CD4-positive, alpha-beta T cell treated with Interleukin-6 at 100 ng/mL for 8 hours (primary cell): ENCODE data around the gene SLC26A11.
"Not testable (repeated sequence)": the region's sequence is repeated elsewhere in the genome, so short reads cannot be mapped to it uniquely, and the experiment has no call there.

ENCODE experiments used
- DNase-seq: peaks from one replicate; pipeline ENCODE4 v3.0.0-alpha.2; 2020; ENCODE audit warnings: mixed read lengths, low spot score

SLC26A11 gene

DNA sequence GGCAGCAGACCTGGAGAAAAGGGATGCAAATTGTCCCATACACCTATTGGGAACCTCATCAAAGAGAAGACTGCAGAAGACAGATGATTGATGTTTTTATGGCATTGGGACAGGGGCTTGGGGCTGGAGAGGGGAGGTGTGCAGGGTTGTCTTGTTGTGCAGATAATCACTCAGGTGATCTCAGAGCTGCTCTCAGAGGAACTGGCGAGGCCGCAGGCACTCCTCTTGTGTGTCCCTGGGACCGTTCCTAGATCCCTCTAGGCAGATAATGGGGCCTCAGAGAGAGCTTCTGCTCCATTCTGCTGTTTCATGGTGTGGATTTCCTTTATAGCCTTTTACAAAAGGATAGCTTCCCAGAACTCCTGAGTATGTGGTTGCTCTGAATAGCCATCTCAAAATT is 42.1 kb downstream of the SLC26A11 start:
- DNase-seq, result no peak

DNA sequence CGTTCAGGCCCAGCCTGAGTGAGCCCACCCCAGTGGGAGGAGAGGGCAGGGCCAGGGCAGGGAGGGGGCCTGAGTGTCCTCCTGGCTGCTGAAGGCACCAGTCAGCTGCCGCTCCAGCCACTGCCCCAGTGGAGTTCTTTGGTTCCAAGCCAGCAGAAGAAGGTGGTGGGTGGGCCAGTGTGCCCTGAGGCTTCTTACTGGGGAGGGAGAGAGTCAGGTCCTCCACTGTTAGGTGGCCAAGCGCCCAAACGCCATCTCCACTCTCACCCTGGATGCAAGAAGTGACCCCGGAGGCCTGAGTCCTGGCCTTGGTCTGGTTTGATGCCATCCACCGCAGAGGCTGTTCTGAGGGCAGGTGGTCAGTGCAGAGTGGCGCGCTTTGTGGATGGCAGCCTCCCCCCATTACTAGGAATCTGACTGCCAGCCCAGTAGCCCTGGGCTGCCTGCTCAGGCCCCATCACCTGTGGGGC is 42.6 kb downstream of the SLC26A11 start:
- no peak for DNase-seq

DNA sequence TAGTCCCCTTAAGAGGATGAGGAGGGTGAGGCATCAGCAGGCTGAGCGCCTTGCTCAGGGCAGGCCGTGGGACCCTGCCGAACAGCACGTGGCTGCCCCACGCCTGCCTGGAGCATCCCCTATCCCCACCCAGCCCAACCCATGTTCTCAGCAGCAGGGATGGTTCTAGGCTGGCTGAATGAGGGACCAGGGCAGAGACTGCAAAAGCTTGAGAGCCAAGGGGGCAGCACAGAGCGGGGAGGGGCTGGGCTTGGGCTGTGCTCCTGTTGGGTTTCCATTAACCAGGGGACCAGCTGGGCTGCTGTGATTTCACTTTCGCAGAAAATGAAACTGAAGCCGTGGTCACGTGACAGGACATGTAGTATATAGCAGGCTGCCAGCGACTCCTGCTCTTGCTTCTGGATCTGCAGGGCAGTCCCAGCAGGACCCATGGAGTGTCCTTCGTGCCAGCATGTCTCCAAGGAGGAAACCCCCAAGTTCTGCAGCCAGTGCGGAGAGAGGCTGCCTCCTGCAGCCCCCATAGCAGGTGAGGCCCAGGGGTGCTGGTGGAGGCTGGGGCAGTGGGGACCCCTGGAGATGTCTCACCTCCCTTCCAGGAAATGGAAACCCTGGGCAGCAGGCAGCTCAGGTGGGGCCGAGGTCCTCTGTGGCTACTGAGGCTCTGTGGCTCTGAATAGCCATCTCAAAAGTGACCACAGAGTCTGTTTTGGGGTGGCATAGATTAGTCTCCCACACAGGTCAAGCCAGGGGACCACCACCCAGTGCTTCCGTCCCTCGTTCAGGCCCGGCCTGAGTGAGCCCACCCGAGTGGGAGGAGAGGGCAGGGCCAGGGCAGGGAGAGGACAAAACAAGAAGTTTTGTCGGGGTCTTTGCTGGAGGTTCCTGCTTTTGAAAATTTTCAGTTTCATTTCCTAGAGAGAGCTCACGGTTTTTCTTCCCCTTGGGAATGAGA is 43.3 kb downstream of the SLC26A11 start:
- DNase-seq, result peak; percentile 86

DNA sequence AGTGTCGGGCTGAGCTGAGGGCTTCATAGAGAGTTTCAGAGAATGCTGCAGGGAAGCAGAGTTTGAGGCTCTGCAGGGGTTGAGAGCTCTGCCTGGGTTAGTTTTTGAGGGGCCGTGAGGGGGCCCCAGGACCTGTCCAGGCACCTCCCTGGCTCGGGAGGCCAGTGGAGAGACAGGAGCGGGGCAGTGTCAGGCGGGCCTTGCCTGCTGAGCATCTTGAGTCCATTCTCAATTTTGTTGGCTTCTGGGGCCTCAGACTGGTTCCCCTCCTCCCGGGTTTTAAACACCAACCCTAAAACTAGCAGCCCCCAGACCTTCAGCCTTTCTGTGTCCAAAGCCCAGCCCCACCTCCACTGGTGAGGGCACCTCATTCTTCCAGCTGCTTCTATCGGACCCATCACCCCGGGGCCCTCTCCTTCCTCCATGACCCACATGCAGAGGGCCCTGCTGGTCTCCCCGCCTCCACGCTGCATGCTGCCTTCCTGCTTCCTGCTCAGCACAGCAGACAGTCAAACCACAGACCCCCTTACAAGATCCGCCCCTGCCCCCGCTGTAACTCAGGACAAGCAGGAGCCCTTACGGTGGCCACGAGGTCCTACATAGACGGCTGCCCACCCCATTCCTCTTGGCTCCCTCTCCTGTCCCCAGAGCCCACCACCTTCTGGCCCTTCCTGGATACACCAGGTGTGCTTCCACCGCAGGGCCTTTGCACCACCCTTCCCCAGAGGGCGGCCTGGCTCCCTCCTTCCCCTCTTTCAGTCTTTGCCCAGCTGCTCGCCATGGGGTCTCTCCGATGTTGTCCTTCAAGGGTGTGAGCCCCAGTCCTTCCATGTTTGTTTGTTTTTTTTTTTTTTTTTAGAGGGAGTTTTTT is 44.2 kb downstream of the SLC26A11 start:
- DNase-seq, result peak; percentile 69

DNA sequence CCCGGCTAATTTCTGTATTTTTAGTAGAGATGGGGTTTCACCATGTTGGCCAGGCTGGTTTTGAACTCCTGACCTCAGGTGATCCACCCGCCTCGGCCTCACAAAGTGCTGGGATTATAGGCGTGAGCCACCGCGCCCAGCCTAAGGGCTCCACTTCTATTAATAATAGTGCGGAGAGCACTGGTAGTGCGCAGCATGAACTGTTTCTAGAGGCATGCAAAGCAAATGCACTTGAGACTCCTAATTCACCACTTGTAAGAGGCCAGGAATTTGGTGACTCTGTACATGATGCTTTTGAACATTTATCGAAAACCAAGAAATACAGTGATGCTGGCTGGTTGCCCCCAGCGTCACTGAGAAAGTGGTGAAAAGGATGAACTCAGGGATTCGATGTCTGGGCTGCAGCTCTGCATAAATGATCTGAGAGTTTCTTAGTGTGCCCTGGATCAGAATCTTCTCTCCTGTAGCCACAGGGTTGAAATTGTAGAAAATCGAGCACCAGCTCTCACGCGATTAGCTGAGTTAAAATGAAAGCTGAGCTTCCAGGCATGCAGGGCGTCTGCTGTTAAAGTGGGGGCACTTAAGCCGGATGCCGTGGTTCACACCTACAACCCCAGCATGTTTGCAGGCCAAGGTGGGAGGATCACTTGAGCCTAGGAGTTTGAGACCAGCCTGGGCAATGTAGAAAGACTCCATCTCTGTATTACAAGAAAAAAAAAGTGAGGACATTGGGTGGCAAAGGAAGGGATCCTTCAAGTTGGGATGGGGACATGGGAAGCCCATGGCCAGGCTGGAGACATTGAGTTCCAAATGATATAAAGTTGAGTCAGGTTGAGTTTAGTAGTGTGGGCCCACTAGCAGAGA is 45.2 kb downstream of the SLC26A11 start:
- peak; percentile 74 for DNase-seq

- no peak for DNase-seq
These were observed 47.2 kb downstream of the SLC26A11 start for GRCh38 chr17:80267391-80267790.

DNA sequence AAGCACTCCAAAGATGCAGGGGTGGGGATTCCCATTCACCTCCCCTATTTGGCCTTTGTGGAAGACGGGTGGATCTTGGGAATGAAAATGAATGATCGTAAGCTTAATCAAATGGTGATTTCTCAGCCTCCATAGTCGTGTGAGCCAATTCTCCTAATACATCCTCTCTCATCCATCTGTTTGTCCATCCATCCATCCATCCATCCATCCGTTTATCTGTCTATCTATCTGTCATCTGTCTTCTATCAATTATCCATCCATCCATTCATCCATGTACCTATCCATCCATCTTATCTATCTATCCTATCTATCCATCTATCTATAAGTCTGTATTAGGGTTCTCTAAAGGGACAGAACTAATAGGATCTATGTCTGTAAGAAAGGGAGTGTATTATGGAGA is 48.2 kb downstream of the SLC26A11 start:
- DNase-seq, result no peak

- no peak for DNase-seq
These were observed 49.2 kb downstream of the SLC26A11 start for GRCh38 chr17:80269405-80269807.

DNA sequence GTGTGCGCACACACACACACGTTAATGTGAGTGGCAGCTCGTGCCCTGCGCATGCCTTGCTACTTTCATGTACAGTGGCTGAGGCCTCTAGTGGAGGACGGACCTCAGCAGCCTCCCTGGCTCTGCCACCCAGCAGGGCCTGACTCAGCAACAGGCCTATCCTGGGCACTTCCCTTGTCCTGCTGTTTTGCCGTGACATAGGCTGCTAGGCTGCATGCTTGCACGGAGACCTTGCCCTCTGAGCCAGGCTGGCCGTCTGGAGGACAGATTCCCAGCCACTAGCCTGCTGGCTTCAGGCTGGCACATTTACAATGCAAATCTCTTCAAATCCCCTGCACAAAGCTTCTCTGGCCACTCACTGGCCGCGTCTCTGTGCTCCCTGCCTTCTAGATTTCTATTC is 49.9 kb downstream of the SLC26A11 start:
- DNase-seq, result no peak

DNA sequence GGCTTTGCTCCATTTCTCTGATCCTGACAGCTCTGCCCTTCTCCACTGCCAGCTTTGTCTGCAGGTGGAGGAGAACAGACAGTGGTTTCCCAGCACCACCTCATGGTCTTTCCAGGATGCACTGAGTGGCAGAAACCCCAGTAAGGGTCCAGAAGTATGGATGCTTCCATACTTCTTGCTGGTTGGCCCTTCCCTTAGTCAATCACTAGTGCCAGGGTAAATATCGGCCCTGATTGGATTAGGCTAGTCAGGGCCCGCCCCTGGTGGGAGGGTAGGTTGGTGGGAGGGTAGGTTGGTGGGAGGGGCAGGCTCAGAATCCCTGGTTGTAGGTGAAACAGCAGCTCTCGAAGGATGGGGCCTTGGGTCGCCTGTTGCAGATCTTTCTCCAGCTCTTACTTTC is 50.6 kb downstream of the SLC26A11 start:
- DNase-seq, result peak; percentile 22

GRCh38 chr17:80272366-80272765 is 52.1 kb downstream of the SLC26A11 start:
- no peak for DNase-seq

DNA sequence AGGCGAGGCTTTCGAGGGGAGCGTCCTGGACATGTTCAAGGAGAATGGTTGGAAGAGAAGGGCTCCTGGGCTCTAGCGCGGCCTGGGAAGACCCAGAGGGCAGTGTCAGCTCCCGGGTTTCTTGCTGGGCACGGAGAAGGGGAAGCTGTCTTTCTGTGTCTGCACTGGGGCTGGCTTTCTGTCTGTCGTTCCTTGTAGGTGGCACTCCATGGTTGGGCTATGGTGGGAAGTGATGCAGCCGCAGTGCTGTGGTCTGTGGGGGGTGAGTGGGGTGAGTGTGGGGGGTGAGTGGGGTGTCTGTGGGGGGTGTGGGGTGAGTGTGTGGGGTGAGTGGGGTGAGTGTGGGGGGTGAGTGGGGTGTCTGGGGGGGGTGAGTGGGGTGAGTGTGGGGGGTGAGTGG is 54.1 kb downstream of the SLC26A11 start:
- DNase-seq, result no peak

GRCh38 chr17:80274871-80275449 is 54.7 kb downstream of the SLC26A11 start:
- DNase-seq, result no peak

DNA sequence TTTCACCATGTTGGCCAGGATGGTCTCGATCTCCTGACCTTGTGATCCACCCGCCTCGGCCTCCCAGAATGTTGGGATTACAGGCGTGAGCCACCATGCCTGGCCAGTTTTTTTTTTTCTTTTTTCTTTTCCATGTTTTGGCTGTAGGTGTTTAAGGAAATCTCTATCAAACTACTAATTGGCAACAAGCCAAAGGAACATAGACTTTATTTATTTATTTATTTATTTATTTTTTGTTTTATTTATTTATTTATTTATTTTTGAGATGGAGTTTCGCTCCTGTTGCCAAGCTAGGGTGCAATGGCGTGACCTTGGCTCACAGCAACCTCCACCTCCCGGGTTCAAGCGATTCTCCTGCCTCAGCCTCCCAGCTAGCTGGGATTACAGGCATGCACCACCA is 55.6 kb downstream of the SLC26A11 start:
- not testable (repeated sequence) for DNase-seq

DNA sequence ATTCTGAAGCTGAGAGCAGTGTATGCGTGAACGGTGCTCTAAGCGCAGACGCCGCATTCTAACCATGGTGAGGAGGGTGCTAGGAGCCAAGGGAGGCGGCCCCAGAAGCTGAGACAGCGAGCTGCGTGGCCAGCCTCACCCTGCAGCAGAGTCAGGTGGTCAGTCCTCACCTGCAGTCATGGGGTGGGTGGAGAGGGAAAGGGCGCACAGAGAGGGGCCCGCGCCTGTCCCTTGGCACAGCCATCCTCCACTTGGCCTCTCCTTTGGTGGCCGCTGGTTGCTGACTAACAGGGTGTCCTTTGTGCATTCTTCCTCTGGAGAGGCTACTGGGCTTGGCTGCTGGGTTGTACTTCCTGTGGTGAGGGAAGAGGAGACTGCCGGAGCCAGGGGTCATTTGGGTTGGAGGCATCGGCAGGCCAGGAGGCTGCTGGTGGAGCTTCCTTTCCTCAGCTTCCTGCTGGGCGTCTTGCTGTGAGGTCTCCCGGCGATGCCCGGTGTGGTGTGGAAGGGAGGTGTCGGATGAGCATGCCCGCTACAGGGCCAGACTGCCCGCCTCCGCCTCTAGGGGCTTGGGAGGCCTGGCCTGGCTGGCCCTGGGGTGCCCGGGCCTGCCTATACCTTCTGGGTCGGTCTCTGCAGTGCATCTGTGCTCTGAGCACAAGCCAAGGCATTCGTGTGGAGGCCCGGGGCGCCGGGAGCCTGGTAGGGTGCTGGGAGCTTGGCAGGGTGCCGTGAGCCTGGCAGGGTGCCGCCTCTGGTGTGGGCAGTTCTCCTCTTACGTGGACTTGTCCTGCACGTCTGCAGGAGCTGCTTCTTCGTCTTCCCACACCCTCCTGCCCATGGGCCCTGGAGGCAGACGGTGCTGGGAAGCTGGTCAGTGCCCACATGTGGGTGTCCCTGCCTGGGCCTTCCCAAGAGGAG is 57.8 kb downstream of the SLC26A11 start:
- no peak for DNase-seq

GRCh38 chr17:80279895-80280294 is 59.7 kb downstream of the SLC26A11 start:
- no peak for DNase-seq

DNA sequence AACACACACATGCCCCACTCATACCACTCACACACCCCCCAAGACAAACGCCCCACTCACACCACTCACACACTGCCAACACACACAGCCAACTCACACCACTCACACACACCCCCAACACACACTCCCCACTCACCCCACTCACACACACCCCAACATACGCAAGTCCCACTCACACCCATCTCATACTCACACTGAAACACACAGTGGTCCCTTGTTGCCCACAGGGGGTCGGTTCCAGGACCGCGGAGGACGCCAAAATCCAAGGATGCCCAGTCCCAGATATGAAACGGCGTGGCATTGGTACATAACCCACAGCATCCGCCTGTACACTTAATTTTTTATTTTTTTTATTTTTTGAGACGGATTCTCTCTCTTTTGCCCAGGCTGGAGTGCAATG is 61.3 kb downstream of the SLC26A11 start:
- DNase-seq, result no peak

- no peak for DNase-seq
These were observed 63.1 kb downstream of the SLC26A11 start for GRCh38 chr17:80283116-80283852.

- DNase-seq, result no peak
These were observed 64.4 kb downstream of the SLC26A11 start for GRCh38 chr17:80284631-80285030.
